K562 (cell line): ENCODE measurements around the gene FES. TPM values are rescaled to one million over a fixed set of nuclear protein-coding genes. Genes with fewer than 3 reads are reported as not detected.

Experiments used
- ARID3B ChIP-seq: fragments of 250-450 bp; sonication (Bioruptor Pico); IDR thresholded peaks from 2 replicates; pipeline ENCODE4 v1.4.0; 2020; ENCODE audit warnings: borderline replicate concordance
- ATF7 ChIP-seq: fragments of 450-650 bp; IDR thresholded peaks from 2 replicates; pipeline ENCODE4 v1.7.1; 2014; ENCODE audit warnings: mild to moderate bottlenecking, moderate library complexity
- CTBP1 ChIP-seq: fragments of 450-650 bp; IDR thresholded peaks from 2 replicates; pipeline ENCODE4 v1.6.1; 2016; ENCODE audit warnings: borderline replicate concordance
- CXXC5 ChIP-seq: fragments of 250-450 bp; sonication (Bioruptor Pico); IDR thresholded peaks from 2 replicates; pipeline ENCODE4 v1.8.0; 2022; ENCODE audit warnings: inconsistent platforms, mild to moderate bottlenecking, moderate library complexity
- FOSL1 ChIP-seq: fragments of 200-800 bp; sonication (Bioruptor generic); conservative IDR thresholded peaks from 2 replicates; pipeline ENCODE4 v1.6.1; 2016; ENCODE audit warnings: missing genetic modification characterization, missing compliant biosample characterization
- FOXK2 ChIP-seq, 2 experiments: fragments of 450-650 bp; IDR thresholded peaks in 1 of 2; conservative IDR thresholded peaks in 1 of 2; 2 replicates each; pipeline ENCODE4 v1.6.1; 2016; ENCODE audit warnings: low read depth in 2 of 2, mild to moderate bottlenecking in 1 of 2
- GABPA ChIP-seq: fragments of 200-800 bp; sonication (Bioruptor generic); conservative IDR thresholded peaks from 2 replicates; pipeline ENCODE4 v1.6.1; 2016; ENCODE audit warnings: low read depth, missing genetic modification characterization, missing compliant biosample characterization
- JUN ChIP-seq, 2 experiments: sonication (generic) in 1 of 2; formaldehyde crosslinking in 1 of 2; IDR thresholded peaks; 2 replicates each; pipeline versions ENCODE4 v1.6.1 to v1.8.0; 2012 to 2022; ENCODE audit warnings: borderline replicate concordance in 2 of 2, mild to moderate bottlenecking in 2 of 2, improper control_type of control experiment in 1 of 2, low read depth in 1 of 2, low read length in 1 of 2, missing genetic modification reagents in 1 of 2
- MAZ ChIP-seq, 2 experiments: fragments of 450-650 bp in 1 of 2; sonication (generic) in 1 of 2; formaldehyde crosslinking; IDR thresholded peaks in 1 of 2; conservative IDR thresholded peaks in 1 of 2; 2 replicates each; pipeline versions ENCODE4 v1.4.0 to v1.5.0; 2020; ENCODE audit warnings: mild to moderate bottlenecking in 1 of 2, missing genetic modification reagents in 1 of 2
- MED1 ChIP-seq: sonication (generic); formaldehyde crosslinking; IDR thresholded peaks from 2 replicates; pipeline ENCODE4 v1.8.1; 2023; ENCODE audit warnings: missing genetic modification reagents, borderline replicate concordance
- MNT ChIP-seq, 2 experiments: fragments of 450-650 bp; conservative IDR thresholded peaks; 2 replicates each; pipeline ENCODE4 v1.6.1; 2017; ENCODE audit warnings: mild to moderate bottlenecking in 2 of 2, moderate library complexity in 2 of 2
- NR4A1 ChIP-seq, 2 experiments: fragments of 250-450 bp in 1 of 2; fragments of 450-650 bp in 1 of 2; sonication (Bioruptor Pico) in 1 of 2; IDR thresholded peaks; 2 replicates each; pipeline versions ENCODE4 v1.4.0 to v1.6.1; 2016 to 2020; ENCODE audit warnings: mild to moderate bottlenecking in 2 of 2, missing compliant biosample characterization in 1 of 2, missing genetic modification characterization in 1 of 2, moderate library complexity in 1 of 2
- RREB1 ChIP-seq: fragments of 250-450 bp; sonication (Bioruptor Pico); IDR thresholded peaks from 2 replicates; pipeline ENCODE4 v1.4.0; 2020
- SMARCC2 ChIP-seq: fragments of 450-650 bp; IDR thresholded peaks from 2 replicates; pipeline ENCODE4 v1.6.1; 2017; ENCODE audit warnings: antibody characterized with exemption, moderate library complexity, mild to moderate bottlenecking, low read depth
- SOX6 ChIP-seq: fragments of 450-650 bp; IDR thresholded peaks from 2 replicates; pipeline ENCODE4 v1.6.1; 2014; ENCODE audit warnings: mild to moderate bottlenecking
- ZFX ChIP-seq: sonication (generic); formaldehyde crosslinking; IDR thresholded peaks from 2 replicates; pipeline ENCODE4 v1.8.0; 2022; ENCODE audit warnings: mild to moderate bottlenecking, missing genetic modification reagents, moderate library complexity
- ZKSCAN8 ChIP-seq: fragments of 200-800 bp; sonication (Bioruptor generic); IDR thresholded peaks from 2 replicates; pipeline ENCODE4 v1.6.1; 2016; ENCODE audit warnings: missing genetic modification characterization, missing compliant biosample characterization
- polyA plus RNA-seq, 8 experiments: library from polyadenylated mRNA; depleted of rRNA in 4 of 8; stranded (reverse) in 5 of 8; unstranded in 3 of 8; fragments of >200 nt; fragmentation: Nextera tagmentation in 2 of 8; fragmentation: Illumina TruSeq in 1 of 8; extraction: Ambion mirVana in 2 of 8; extraction: Trizol in 1 of 8; gene quantifications; 2 replicates each; pipeline versions ENCODE4 v1.2.1 to v1.2.3, GENCODE V29; 2011 to 2014; ENCODE audit warnings: inconsistent platforms in 1 of 8, missing spikeins in 1 of 8
- total RNA-seq, 7 experiments: library from RNA; depleted of rRNA in 6 of 7; stranded (reverse); fragments of >200 nt in 6 of 7; fragmentation: Illumina TruSeq in 2 of 7; extraction: Trizol in 2 of 7; gene quantifications; 2 replicates each; pipeline versions ENCODE4 v1.2.1 to v1.2.3, GENCODE V29; 2011 to 2021; ENCODE audit warnings: low replicate concordance in 1 of 7

Gene FES
- total and polyA plus RNA-seq, 9 of the 15 experiments (the other 6 are each of a cell fraction or from before 2014, with no cell fraction given), result 0.38 to 2.6 (median 0.82) TPM

- TF ChIP-seq MNT (conservative IDR thresholded peaks at IDR 0.05) (peak in 1 of 2 experiments; percentile 28; a peak in 1 of 4 replicates), MED1 (CRISPR knock-in tag) (no peak), SOX6 (peak; percentile 90), JUN (IDR thresholded peaks at IDR 0.05; ENCODE audit: borderline replicate concordance, low read depth, low read length) (peak; percentile 77), JUN (CRISPR knock-in tag; IDR thresholded peaks at IDR 0.05; ENCODE audit: borderline replicate concordance) (no peak; the same call in 1 of the 2 replicates), SMARCC2 (peak; percentile 37), GABPA (tag) (peak; percentile 68), MAZ (CRISPR knock-in tag; conservative IDR thresholded peaks at IDR 0.05 in 1 of 2, IDR thresholded peaks at IDR 0.05 in 1 of 2) (peak; percentile 67 to 68), ZFX (0 out of 2 replicates have a peak, but pooled peaks have one; percentile 2), FOXK2 (conservative IDR thresholded peaks at IDR 0.05 in 1 of 2, IDR thresholded peaks at IDR 0.05 in 1 of 2; ENCODE audit: low read depth in 2 of 2) (peak; percentile 44 to 55; a peak in 2 of 4 replicates), RREB1 (peak; percentile 59; the same call in 1 of the 2 replicates), CTBP1 (peak; percentile 74), ATF7 (peak; percentile 72), NR4A1 (CRISPR knock-in tag; IDR thresholded peaks at IDR 0.05) (no peak), NR4A1 (tag; IDR thresholded peaks at IDR 0.05) (peak; percentile 40; the same call in 1 of the 2 replicates), ZKSCAN8 (CRISPR knock-in tag) (0 out of 2 replicates have a peak, but pooled peaks have one; percentile 33), ARID3B (CRISPR knock-in tag) (no peak), CXXC5 (peak; percentile 23), FOSL1 (peak; percentile 91)
Observed at GRCh38 chr15:90869601-90870353, 14.5 kb upstream of the FES start (continued).
